GM23248 (cell line): ENCODE results near the gene ATL3.

Experiments used
- EZH2 ChIP-seq: fragments of 200-600 bp; sonication (generic); IDR thresholded peaks from 2 replicates; pipeline ENCODE4 v1.6.1; 2018; ENCODE audit warnings: antibody characterized with exemption, mild to moderate bottlenecking; ENCODE audit not compliant: insufficient read depth, poor library complexity, severe bottlenecking
- EZH2phosphoT487 ChIP-seq: fragments of 200-600 bp; sonication (generic); IDR thresholded peaks from 2 replicates; pipeline ENCODE4 v1.6.1; 2018; ENCODE audit warnings: antibody characterized with exemption, moderate library complexity, mild to moderate bottlenecking, low read depth; ENCODE audit not compliant: insufficient read depth

- TF ChIP-seq EZH2phosphoT487 (no peak), EZH2 (no peak)
Observed at GRCh38 chr11:63710476-63711217, 39.5 kb upstream of the ATL3 start.
